Breast epithelium (tissue), 3 donors: ENCODE data around the gene SLA2.

ENCODE experiments used
- CTCF ChIP-seq, 3 donors: fragments of 450-650 bp; IDR thresholded peaks; one replicate each; pipeline ENCODE4 v1.5.1; 2016 to 2017; ENCODE audit warnings: antibody characterized with exemption in 3 of 3, mild to moderate bottlenecking in 3 of 3, moderate library complexity in 3 of 3
- POLR2A ChIP-seq: fragments of 450-650 bp; IDR thresholded peaks from one replicate; pipeline ENCODE4 v1.6.1; 2016; ENCODE audit warnings: antibody characterized with exemption, mild to moderate bottlenecking, moderate library complexity
- POLR2AphosphoS5 ChIP-seq, 3 donors: sonication (generic); formaldehyde crosslinking; IDR thresholded peaks; one replicate each; pipeline ENCODE4 v1.6.1; 2017; ENCODE audit warnings: antibody characterized with exemption in 3 of 3

GRCh38 chr20:36655004-36655403 lies 9.0 kb upstream of the SLA2 start:
- TF ChIP-seq POLR2A (no peak), CTCF (IDR thresholded peaks at IDR 0.05) (no peak), POLR2AphosphoS5 (IDR thresholded peaks at IDR 0.05) (no peak)
